ENCODE measurements around the gene TGFB1.

Gene TGFB1

DNA sequence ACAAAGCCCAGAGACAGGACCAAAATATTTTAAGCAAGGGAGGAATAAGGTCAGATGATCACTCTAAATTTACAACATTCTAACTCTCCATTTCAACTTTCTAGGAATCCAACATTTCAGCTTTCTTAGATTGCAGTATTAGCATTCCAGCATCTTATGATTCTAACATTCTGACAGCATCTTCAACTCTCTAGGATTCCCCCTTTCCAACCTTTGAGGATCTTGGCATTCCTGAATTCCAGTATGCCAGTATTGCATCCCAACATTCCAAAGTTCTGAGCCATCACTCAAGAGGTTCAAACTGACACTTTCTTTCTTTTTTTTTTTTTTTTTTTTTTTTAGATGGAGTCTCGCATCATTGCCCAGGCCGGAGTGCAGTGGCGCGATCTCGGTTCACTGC is 13.8 kb downstream of the TGFB1 start:
- no peak for DNase-seq

DNA sequence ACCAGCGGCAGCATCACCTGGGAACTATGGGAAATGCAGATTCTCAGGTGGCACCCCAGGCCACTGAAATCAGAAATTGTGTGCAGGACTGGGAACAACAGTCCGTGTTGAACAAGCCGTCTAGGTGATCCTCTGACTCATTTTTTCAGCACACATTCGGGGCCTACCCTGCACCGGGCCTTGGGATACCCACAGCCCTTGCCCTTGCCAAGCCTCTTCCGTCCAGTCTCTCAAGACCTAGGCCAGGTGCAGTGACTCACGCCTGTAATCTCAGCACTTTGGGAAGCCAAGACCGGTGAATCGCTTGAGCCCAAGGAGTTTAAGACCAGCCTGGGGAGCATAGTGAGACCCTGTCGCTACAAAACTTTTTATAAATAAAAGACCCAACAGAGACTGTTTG is 18.3 kb downstream of the TGFB1 start:
- DNase-seq, result no peak

DNA sequence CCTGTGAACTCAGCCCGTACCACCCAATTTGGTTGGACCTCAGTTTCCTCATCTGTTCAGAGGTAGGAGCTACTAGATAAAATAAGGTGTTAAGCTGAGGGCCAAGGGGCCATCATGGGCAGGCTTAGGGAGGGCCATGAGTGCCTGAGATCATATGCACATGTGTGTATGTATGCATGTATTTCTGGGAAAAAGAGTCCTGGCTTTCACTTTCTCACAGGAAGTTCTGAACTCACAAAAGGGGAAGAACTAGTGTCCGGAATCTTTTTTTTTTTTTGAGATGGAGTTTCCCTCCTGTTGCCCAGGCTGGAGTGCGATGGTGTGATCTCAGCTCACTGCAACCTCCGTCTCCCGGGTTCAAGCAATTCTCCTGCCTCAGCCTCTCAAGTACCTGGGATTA is 18.9 kb downstream of the TGFB1 start:
- peak; percentile 94 for DNase-seq

DNA sequence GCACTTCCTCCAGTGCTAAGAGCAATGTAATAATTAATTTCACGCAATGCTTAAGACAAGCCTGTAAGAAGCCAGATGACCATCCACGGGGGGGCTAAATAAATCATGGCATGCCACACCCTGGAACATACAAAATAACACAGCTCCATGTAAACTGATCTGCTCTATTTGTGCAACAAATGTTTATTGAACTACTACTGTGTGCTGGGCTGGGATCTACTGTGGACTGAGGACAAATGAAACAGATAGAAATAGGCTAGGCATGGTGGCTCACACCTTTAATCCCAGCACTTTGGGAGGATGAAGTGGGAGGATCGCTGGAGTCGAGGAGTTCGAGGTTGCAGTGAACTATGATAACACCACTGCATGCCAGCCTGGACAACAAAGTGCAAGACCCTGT is 21.3 kb downstream of the TGFB1 start:
- no peak for DNase-seq

DNA sequence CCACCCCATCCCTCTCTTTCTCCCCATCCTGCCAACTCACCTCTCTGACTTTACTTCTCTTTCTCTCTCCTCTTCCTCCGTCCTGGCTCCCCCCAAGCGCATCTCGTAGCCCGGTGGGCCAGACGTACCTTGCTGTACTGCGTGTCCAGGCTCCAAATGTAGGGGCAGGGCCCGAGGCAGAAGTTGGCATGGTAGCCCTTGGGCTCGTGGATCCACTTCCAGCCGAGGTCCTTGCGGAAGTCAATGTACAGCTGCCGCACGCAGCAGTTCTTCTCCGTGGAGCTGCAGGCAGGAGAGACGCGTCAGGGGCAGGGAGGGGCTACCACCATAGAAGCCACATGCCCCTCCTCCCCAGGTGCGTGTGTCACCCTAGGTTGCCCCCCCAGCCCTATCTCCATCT is 21.7 kb downstream of the TGFB1 start:
- DNase-seq, result no peak

DNA sequence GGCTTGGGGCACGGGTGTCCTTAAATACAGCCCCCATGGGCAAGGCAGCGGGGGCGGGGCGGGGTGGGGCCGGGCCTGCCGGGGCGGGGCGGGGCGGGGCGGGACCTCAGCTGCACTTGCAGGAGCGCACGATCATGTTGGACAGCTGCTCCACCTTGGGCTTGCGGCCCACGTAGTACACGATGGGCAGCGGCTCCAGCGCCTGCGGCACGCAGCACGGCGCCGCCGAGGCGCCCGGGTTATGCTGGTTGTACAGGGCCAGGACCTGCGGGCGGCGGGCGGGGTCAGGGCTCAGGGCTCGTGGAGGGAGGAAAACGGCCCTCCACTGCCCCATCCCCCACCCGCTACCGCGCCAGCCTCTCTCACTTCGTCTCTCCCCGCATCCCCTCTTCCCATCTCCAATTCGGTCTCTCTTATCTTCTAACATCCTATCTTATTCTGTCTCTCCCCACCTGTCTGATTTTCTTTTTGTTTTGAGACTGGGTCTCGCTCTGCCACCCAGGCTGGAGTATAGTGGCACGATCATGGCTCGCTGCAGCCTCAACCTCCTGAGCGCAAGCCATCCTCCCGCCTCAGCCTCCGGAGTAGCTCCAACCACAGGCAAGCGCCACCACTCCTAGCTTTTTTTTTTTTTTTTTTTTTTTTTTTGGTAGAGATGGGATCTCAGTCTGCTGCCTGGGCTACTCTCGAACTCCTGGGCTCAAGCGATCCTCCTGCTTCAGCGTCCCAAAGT is 22.6 kb downstream of the TGFB1 start:
- no peak for DNase-seq

DNA sequence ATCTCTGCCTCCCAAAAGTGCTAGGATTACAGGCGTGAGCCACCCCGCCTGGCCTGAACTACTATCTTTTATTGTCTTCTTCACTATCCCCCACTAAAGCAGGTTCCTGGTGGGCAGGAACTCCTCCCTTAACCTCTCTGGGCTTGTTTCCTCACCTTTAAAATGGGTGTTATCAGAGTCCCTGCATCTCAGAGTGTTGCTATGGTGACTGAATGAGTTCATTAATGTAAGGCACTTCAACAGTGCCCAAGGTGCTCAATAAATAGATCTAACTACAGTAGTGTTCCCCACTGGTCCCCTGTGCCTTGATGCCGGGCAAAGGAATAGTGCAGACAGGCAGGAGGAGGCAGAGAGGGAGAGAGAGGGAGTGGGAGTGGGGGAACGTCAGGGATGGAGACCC is 23.2 kb downstream of the TGFB1 start:
- DNase-seq, result no peak

DNA sequence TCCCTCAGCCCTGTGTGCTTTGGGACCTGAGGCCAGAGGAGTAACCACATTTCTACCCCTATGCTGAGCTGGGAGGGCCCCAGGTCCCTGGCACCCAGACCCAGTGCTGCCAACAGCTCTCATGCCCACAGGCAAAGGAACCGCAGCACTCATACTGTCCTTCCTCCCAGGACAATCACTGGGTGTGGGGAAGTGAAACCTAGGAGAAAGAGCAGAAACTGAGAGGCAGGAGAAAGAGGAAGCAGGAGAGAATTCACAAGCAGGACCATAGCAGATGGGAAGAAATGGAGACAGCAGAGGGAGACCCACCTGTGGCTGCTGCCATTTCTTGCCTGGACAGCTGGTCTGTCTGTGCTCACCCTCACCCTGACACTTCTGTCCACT is 24.9 kb downstream of the TGFB1 start:
- DNase-seq, result peak; percentile 91

DNA sequence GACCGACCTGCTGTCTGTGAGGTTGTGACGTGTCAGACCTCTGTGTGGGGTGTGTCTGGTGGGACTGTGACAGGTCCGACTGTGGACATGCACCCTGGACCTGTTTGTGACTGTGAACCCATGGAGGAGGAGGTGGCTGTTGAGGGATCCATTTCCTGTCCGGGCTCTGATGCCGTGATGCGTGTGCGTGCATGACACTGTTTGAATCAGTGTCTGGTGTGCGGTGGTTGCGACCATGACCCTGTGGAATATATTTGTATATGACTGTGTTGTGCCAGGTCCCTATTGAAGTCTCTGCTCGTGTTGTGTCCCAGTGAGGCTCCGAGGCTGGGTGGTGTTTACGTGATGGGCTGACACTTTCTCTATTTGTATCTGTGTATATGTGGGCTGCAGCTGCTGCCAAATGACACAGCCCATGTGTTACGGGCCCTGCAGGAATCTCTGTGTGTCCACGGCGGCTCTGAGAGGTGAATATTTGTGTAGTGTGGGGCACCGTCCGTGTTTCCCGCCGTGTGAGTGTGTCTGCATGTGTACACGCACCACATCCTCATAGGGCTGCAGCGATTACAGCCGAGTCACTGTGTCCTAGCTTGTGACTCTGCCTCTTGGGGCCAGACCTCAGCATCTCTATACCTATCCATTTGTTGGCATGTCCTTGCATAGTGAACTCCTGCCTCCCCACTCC is 25.4 kb downstream of the TGFB1 start:
- DNase-seq, result peak; percentile 70

DNA sequence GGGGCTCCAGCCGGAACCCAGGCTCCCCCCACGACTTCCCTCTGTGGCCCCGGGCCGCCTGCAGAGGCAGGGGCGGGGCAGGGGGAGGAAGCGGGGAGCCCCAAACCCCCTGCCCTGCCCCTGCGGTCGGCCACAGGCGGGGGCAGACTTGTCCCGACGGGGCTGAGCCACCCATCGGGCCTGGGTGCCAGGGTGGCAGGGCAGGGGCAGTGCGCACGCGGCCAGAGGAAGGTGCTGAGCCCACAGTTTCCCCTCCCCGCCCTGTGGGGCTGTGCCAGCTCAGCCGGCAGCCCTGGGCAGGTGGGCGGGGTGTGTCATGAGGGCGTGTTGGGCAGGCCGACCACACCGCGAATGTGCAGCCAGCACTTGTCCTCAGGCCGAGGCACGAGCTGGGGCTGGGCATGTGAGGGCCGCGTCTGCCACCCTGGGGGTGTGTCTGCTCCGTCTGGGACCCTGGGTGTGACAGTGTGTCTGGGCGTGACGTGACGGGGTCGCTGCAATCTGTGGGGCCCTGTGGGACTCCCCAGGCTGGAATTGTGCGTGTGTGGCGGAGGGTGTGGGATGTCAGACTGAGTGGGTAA is 26.1 kb downstream of the TGFB1 start:
- DNase-seq, result peak; percentile 90

DNA sequence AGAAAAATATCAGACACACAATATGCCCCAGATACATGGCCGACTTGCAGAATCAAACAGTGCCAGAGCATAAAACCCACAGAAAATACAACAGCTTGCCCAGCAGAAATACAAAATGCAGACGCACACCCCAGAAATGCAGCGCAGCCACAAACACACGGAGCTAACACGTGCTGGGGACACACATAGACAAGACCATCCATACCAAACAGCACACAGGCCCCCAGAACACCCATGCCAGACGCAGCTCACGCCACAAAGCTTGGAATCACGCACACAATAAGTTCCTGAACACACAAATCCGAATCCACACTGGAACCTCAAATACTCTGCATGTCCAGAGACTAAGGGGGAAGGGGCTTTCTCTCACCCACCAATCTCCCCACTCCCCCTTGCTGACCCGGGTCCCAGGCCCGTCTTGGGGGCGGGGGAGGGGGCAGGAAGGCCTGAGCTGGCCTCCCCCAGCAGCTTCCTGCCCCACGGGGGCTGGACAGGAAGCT is 26.6 kb downstream of the TGFB1 start:
- peak; percentile 16 for DNase-seq

DNA sequence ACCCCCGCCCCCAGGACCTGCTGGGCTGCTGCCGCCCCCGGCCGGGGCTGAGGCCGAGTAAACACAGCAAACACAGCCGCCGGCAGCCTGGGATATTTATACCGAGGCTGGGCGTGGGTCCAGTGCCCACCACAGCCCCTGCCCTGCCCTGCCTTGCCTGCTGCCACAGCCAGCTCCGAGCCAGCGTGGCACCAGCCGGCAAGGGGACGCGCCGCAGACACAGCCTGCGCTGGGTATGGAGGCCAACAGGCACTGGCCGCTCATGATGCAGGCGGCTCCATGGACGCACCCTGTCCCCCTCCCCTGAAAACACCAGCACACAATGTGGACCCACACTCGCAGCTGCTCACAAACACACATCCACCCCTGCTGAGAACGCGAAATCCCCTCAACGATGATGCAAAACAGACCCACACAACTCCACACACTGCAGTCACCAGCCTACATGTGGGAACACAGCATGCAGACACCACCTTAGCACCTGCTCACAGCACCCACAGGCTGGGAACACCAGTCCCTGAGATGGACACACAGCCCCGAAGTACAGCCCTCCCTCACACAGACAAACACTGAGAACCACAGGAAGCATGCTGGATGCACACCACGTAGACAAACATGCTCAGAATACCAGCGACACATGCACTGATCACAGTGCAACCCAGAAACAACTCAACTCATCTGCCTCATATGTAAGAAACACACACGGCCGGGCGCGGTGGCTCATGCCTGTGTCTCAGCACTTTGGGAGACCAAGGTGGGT is 27.6 kb downstream of the TGFB1 start:
- peak; percentile 36 for DNase-seq

DNA sequence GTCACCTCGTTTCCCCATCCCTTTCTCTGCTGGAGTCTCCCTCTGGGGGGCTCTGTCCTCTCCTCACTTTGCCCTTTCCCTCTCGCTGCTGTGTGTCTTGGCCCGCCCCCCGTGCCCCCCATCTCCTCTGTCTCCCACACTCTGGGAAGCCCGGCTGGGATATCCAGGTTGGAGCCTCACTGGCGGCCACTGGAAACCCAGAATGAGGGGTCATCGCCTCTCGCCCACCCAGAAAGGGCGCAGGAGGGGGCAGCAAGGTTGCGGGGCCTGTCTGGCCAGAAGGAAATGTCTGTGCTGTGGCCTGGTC is 28.1 kb downstream of the TGFB1 start:
- no peak for DNase-seq

DNA sequence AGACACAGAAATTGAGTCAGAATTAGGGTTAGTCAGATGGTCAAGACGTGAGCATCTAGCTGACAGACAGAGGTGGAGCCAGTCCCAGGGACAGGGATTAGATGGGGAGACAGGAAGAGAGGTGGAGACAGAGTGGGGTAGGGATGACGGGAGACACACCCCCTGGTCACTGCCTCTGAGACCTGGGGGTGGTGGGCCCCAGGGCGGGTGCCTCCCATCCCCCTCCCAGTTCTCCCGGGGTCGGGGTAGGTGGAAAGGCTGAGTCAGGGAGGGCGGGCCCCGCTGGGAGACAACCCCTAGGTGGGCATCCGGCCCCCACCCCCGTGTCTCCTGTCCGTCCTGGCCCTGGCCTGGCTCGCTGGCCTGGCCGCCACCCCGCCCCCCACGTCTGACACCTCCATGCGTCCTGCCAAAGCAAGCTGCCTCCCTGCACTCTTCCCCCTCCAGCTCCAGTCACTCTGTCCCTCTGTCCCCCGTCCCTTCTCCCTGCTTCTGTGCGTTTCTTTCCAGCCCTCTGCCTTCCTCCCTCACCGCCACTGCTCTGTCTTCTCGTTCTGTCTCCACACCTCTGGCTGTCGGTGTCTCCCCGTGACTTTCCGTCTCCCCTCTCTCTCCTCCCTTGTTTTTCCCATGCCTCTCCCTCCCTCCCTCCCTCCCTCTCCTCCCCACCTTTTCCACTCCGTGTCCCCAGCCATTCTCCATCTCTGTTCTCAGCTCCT is 28.6 kb downstream of the TGFB1 start:
- DNase-seq, result peak; percentile 59

DNA sequence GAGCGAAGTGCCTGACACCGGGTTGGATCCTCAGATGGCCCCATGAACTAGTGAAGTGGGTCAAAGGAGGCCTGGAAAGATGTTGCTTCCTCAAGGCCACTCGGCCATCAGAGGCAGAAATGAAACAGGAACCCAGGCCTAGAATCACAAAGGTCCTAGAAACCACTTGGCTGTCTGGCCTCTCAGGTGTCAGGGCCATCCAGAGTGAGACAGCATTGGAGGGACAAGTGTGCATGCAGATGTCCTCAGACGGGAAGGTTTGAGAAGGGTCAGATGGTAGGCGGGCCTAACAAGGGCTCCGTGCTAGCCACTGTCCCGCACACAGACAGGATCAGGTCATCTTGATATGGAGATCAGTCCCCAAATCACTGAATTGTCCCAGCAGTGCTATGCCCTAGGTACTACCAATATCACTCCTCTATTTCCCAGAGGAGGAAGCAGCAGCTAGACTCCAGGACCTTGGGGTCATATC is 29.5 kb downstream of the TGFB1 start:
- DNase-seq, result peak; percentile 66

DNA sequence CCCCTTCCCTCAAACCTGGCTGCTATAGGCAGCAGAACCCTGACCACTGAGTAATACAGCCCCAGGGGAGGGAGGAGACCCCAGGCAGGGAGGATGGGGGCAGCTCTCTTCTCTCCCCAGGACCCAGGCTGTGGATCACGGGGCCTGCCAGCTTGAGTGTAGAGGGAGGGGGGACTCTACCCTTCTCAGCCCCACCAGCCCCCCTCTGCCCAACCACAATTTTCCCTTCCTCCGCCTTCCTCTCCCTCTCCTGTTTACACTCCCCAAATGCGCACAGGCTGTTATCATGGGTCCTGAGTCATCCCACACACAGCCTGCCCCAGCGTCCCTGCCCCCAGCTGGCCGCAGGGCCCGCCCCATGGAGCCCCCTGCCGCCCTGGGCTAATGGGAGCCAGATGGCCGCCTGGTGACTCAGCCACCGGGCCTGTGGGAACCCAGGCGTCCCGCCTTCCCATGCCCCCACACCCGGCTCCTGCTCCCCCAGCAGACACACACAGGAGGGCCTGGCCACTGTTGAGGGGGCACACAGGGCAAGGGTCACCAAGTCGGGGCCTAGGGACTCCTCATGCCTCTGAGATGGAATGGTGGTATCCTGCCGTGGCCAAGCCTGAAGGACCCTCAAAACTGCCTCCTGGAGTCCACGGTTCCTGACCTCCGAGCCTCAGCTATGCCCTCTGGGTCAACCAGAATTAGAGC is 30.1 kb downstream of the TGFB1 start:
- peak; percentile 72 for DNase-seq

DNA sequence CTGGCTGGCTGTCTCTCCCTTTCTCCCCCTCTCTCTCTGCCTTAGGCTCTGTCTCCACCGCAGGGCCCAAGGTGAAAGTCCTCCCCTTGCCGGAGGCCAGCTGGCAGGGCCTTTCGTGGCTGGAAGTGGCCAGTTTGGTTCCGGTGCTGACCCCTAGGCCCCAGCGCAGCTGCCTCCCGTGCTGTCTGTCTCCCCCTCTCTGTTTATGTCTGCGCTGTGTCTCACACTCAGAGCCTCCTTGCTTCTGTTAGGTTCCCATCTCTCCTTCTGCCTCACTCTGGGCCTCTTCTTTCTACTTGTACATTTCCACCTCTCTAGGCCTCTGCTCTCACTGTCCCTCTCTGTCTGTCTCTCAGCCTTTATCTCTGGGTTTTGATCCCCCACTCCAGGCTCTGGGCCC is 30.7 kb downstream of the TGFB1 start:
- no peak for DNase-seq

DNA sequence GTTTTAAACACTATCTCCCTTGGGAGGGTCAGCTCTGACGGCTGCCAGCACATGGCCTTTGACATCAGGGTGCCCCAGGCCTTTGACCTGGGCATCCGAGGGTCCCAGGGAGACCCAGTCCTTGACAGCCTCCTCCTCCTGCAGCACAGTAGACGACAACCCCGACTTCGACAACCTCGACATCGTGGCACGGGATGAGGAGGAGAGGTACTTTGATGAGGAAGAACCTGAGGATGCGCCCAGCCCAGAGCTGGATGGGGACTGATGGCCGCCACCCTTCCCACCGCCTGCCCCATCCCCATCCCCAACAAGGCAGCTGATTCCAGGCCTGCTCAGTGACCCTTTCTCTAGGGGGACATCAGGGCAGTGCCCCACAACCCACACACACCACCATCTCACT is 31.3 kb downstream of the TGFB1 start:
- no peak for DNase-seq

DNA sequence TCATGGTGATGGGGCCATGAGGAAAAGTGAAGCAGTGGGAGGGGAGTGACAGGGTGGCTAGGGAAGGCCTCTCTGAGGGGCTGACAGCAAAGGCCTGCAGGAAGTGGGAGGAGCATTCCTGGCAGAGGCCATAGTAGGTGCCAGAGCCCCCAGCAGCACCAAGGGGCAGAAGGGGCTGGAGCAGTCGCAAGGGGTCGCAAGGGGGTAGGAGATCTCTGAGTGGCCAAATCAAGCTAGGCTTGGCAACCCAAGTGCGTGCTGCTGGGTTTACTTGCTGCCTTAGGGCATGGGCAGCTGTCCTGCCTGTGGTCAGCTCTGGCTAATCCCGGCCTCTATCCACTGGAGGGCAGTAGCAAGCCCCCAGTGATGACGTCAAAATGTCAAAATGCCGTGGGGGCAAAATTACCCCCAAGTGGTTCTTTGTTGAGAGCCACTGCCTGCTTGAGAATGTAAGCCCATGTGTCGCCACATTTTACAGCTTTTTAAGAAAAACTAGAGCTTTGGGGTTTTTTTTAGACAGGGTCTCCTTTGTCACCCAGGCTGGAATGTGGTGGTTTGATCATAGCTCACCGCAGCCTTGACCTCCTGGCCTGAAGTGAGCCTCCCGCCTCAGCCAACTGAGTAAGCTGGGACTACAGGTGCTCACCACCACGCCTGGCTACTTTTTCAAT is 32.0 kb downstream of the TGFB1 start:
- peak; percentile 42 for DNase-seq

DNA sequence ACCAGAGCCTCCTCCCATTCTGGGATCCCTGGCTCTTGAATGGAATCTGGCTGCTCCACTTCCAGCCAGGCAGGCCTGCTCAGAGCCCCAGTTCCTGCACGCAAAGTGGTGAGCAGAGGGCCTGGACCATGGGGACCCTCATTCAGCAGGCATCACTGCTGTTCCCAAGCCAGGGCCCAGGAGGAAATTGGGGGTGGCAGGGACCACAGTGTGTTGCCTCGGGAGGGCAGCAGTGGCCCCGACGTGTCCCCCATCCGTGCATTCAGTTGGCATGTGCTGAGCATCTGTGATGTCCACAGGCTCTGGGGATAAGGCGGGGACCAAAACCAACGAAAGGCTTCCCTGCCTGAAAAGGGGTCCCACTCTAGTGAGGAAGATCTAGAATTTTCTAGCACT is 32.5 kb downstream of the TGFB1 start:
- DNase-seq, result no peak

DNA sequence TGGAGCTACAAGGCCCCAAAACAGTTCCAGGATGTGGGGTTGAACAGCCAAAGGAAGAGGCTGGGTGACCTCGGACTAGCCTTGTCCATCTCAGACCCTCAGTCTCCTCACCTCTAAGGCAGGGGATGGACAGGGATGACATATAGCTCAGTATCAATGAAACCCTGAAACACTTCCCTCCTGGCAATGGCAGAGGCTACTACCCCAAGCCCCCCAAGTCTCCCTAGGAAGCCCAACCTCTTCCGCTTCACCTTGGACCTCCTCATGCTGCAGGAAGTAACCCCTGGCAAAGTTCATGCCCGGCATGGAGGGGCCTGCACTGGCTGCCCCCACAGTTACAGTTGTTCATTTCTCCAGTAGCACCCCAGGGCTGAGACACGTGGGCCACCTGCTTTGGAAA is 33.2 kb downstream of the TGFB1 start:
- no peak for DNase-seq

DNA sequence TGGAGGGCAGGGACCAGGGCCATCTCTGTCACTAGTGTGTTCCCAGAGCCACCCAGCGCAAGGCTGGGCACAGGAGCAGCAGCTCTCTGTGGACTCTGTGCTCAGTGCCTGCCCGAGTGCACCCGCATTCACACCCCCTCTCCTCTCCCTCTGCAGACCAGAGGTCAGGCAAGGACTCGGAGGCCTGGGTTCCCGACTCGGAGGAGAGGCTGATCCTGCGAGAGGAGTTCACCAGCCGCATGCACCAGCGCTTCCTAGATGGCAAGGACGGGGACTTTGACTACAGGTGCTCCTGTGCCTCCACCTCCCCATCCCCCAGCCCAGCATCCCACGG is 33.6 kb downstream of the TGFB1 start:
- DNase-seq, result no peak
